OCI-LY7 (cell line): ENCODE measurements around the gene ROCK2. TPM values are rescaled to one million over a fixed set of nuclear protein-coding genes. Genes with fewer than 3 reads are reported as not detected.

Source experiments
- BruUV-seq: library from RNA; stranded (reverse); fragments of 400-500 nt; replicated peaks from 2 replicates; lab custom pipeline; 2021; lab: Mats Ljungman, UMichigan
- CTCF ChIA-PET: fragments of 300-600 bp; sonication (Branson Sonifier 250); formaldehyde crosslinking; loops from one replicate; lab custom pipeline; 2022; ENCODE audit warnings: antibody characterized with exemption; ENCODE audit not compliant: unreplicated experiment; lab: Charles Lee
- POLR2A ChIA-PET: fragments of 300-600 bp; sonication (Branson Sonifier 250); formaldehyde crosslinking; loops from one replicate; lab custom pipeline; 2022; ENCODE audit warnings: antibody characterized with exemption; lab: Charles Lee
- DNase-seq: peaks from one replicate; pipeline ENCODE4 v3.0.0-alpha.2; 2015; ENCODE audit warnings: low spot score
- H2AFZ ChIP-seq: fragments of 200-600 bp; sonication (generic), shearing (Covaris generic); 2 replicates; pipeline ENCODE4 v1.6.1; 2014; ENCODE audit warnings: mild to moderate bottlenecking, antibody characterized with exemption, low read length, moderate library complexity
- H3K27ac ChIP-seq: fragments of 200-600 bp; sonication (generic); 2 replicates; pipeline ENCODE4 v1.5.1; 2014; ENCODE audit warnings: mixed run types, low read depth, mild to moderate bottlenecking, moderate library complexity, low read length, inconsistent platforms; ENCODE audit not compliant: poor library complexity, severe bottlenecking
- H3K36me3 ChIP-seq: fragments of 200-600 bp; sonication (generic); 2 replicates; pipeline ENCODE4 v1.6.1; 2014; ENCODE audit warnings: mild to moderate bottlenecking, antibody characterized with exemption, low read length, moderate library complexity, mixed read lengths; ENCODE audit not compliant: insufficient read depth
- H3K4me1 ChIP-seq: fragments of 200-600 bp; sonication (generic); 2 replicates; pipeline ENCODE4 v1.5.1; 2014; ENCODE audit warnings: mild to moderate bottlenecking, low read length; ENCODE audit not compliant: insufficient read depth, poor library complexity, severe bottlenecking
- H3K4me2 ChIP-seq: fragments of 200-600 bp; sonication (generic); 2 replicates; pipeline ENCODE4 v1.6.1; 2014; ENCODE audit warnings: mild to moderate bottlenecking, low read length
- H3K4me3 ChIP-seq: fragments of 200-600 bp; sonication (generic); 2 replicates; pipeline ENCODE4 v1.5.1; 2014; ENCODE audit warnings: mild to moderate bottlenecking, low read depth, low read length; ENCODE audit not compliant: poor library complexity, severe bottlenecking
- H3K79me2 ChIP-seq: fragments of 200-600 bp; sonication (generic); 2 replicates; pipeline ENCODE4 v1.6.1; 2016; ENCODE audit warnings: low read depth, mild to moderate bottlenecking, low read length, moderate library complexity, mixed read lengths; ENCODE audit not compliant: insufficient read depth
- H3K9me2 ChIP-seq: fragments of 200-600 bp; sonication (generic); 2 replicates; pipeline ENCODE4 v1.6.1; 2016; ENCODE audit warnings: mild to moderate bottlenecking, low read length, mixed read lengths; ENCODE audit not compliant: insufficient read depth
- H3K9me3 ChIP-seq: fragments of 200-600 bp; sonication (generic); 2 replicates; pipeline ENCODE4 v1.6.1; 2014; ENCODE audit warnings: mild to moderate bottlenecking, mixed run types, low read length, mixed read lengths
- H4K20me1 ChIP-seq: fragments of 200-600 bp; sonication (generic); 2 replicates; pipeline ENCODE4 v1.6.1; 2014; ENCODE audit warnings: mild to moderate bottlenecking, antibody characterized with exemption, low read length, moderate library complexity, mixed read lengths; ENCODE audit not compliant: insufficient read depth
- EZH2phosphoT487 ChIP-seq: fragments of 200-600 bp; sonication (generic); IDR thresholded peaks from 2 replicates; pipeline ENCODE4 v1.6.1; 2018; ENCODE audit warnings: low read depth, borderline replicate concordance, mild to moderate bottlenecking, mixed run types, antibody characterized with exemption, low read length, moderate library complexity, mixed read lengths
- intact Hi-C: fragments of 100-400 bp; cut with micrococcal nuclease; formaldehyde crosslinking; loops from one replicate; pipeline ENCODE4 v1.10.0; 2022; ENCODE audit not compliant: unreplicated experiment
- total RNA-seq, 2 experiments: library from RNA; depleted of rRNA in 1 of 2; stranded (reverse); fragments of >200 nt in 1 of 2; shearing (Covaris generic) in 1 of 2; gene quantifications; 2 replicates each; pipeline ENCODE4 v1.2.3, GENCODE V29; 2014 to 2022
- TF ChIP-seq, protein P1 (sequence below): fragments of 200-600 bp; sonication (generic); conservative IDR thresholded peaks from 2 replicates; pipeline ENCODE4 v1.5.1; 2014; ENCODE audit warnings: mild to moderate bottlenecking, antibody characterized with exemption, low read length, moderate library complexity, mixed read lengths

Gene ROCK2
- total RNA-seq, 2 experiments from 2014 or later: 12.4 to 21.0 TPM

DNA sequence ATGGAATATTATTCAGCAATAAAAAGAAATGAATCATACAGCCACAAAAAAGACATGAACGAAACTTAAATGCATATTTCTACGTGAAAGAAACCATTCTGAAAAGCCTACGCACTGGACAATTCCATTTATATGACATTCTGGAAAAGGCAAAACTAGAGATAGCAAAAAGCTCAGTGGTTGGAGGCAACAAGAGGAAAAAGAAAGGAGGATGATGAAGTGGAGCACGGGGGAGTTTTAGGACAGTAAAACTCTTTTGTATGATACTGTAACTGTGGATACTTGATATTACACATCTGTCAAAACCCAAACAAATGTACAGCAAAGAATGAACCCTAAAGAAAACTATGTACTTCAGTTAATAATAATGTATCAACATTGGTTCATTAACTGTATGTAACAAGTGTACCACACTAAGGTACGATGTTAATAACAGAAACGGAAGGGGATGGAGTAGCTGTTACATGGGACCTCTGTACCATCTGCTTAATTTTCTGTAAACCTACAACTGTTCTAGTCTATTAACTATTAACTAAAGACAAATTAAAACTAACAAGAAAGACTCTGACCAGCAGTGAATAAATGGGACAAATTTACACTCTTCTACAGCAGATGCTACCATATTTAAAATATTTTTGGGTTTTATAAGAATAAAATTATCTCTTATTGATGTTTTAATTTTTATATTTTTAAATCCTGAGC, 31.5 kb downstream of the ROCK2 start:
- intact Hi-C loops: no loop called here
- H3K4me2 ChIP-seq: no peak overlapping the region
- H3K9me3 ChIP-seq: no peaks in the 10 kb centered on the region
- H3K4me3 ChIP-seq: no peak overlapping the region
- no peaks in the 10 kb centered on the region for H3K36me3 ChIP-seq
- ChIA-PET POLR2A (interaction anchor here (0.7 to 1.5 kb wide), 2 partner anchors 21 to 154 kb away, joined by 3 to 4 read pairs; no protein-coding TSS in a partner anchor), CTCF (no interaction called here)
- H3K79me2 ChIP-seq: peaks cover 21% of the 10 kb centered on the region; the same call in 1 of the 2 replicates
- H2AFZ ChIP-seq: no peak overlapping the region
- no peaks in the 10 kb centered on the region for H3K9me2 ChIP-seq
- H4K20me1 ChIP-seq: peaks cover 41% of the 10 kb centered on the region
- H3K27ac ChIP-seq: no peak overlapping the region
- H3K4me1 ChIP-seq: no peaks in the 10 kb centered on the region
- no peak for DNase-seq
- no TSS peak for BruUV-seq
- TF ChIP-seq, protein P1, sequence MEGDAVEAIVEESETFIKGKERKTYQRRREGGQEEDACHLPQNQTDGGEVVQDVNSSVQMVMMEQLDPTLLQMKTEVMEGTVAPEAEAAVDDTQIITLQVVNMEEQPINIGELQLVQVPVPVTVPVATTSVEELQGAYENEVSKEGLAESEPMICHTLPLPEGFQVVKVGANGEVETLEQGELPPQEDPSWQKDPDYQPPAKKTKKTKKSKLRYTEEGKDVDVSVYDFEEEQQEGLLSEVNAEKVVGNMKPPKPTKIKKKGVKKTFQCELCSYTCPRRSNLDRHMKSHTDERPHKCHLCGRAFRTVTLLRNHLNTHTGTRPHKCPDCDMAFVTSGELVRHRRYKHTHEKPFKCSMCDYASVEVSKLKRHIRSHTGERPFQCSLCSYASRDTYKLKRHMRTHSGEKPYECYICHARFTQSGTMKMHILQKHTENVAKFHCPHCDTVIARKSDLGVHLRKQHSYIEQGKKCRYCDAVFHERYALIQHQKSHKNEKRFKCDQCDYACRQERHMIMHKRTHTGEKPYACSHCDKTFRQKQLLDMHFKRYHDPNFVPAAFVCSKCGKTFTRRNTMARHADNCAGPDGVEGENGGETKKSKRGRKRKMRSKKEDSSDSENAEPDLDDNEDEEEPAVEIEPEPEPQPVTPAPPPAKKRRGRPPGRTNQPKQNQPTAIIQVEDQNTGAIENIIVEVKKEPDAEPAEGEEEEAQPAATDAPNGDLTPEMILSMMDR: no peak
- no peak for TF ChIP-seq EZH2phosphoT487

DNA sequence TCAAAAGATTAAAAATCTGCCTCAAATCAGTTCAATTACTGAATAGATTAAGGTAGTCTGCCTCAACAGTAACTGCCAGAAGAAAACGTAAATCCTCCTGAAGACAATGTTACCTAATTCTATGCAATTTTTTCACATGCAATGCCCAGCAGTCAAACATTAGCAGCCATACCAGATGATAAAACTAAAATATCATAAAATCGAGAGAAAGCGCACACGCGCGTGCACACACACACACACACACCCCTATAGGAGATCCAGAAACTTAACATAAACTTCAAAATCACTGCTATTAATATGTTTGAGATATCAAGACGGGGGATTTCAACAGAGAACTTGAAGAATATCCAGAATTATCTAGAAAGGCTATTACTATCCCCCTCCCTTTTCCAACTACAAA, 32.9 kb downstream of the ROCK2 start:
- BruUV-seq: no TSS peak
- Histone ChIP-seq H2AFZ (no peak overlapping the region), H3K9me3 (no peaks in the 10 kb centered on the region), H3K9me2 (no peaks in the 10 kb centered on the region), H3K4me3 (no peak overlapping the region), H3K4me1 (no peaks in the 10 kb centered on the region), H3K36me3 (no peaks in the 10 kb centered on the region), H3K27ac (no peak overlapping the region), H4K20me1 (peaks cover 36% of the 10 kb centered on the region), H3K4me2 (no peak overlapping the region), H3K79me2 (peaks cover 21% of the 10 kb centered on the region; the same call in 1 of the 2 replicates)
- ChIA-PET POLR2A (interaction anchor here (1.3 kb wide), 1 partner anchor 14 kb away, joined by 8 read pairs; no protein-coding TSS in a partner anchor), CTCF (no interaction called here)
- no peak for TF ChIP-seq EZH2phosphoT487
- TF ChIP-seq, protein P1: no peak
- no peak for DNase-seq
- intact Hi-C loops: no loop called here

DNA sequence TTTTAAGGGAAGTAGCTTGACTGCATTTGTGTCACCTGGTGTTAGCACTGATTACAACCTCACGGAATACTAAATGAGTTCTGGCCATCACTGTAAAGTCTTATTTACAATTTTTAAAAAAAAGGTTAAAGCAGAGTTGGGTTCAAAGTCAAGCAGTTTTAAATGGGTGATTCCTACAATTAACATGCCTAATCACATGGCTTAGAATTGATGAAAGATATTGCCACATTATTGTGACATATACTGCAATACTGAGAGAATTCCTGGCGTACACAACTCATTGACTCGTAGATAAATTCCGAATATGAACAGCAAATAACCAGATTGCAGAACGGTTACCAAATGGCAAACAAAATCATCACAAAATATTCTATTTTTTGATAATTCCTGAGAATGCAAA, 34.2 kb downstream of the ROCK2 start:
- Histone ChIP-seq H3K4me3 (no peak overlapping the region), H3K9me3 (no peaks in the 10 kb centered on the region), H3K9me2 (no peaks in the 10 kb centered on the region), H3K4me2 (no peak overlapping the region), H2AFZ (no peak overlapping the region), H3K36me3 (no peaks in the 10 kb centered on the region), H3K27ac (no peak overlapping the region), H4K20me1 (peaks cover 29% of the 10 kb centered on the region), H3K4me1 (no peaks in the 10 kb centered on the region), H3K79me2 (peaks cover 18% of the 10 kb centered on the region; the same call in 1 of the 2 replicates)
- CTCF ChIA-PET: interaction anchor here (1.0 kb wide), 1 partner anchor 17 kb away, joined by 3 read pairs; no protein-coding TSS in a partner anchor
- no peak for DNase-seq
- no peak for TF ChIP-seq EZH2phosphoT487
- TF ChIP-seq, protein P1: no peak
- POLR2A ChIA-PET: interaction anchor here (1.3 to 1.4 kb wide), 3 partner anchors 10 to 48 kb away, joined by 4 to 8 read pairs (median 5); no protein-coding TSS in a partner anchor
- intact Hi-C loops: no loop called here
- no TSS peak for BruUV-seq
